HAP-1 (cell line): ENCODE data around the gene TCF4.

Source experiments
- DNase-seq, 2 experiments: peaks; one replicate each; pipeline ENCODE4 v3.0.0-alpha.2; 2016 to 2020; ENCODE audit warnings: low spot score in 2 of 2
- H3K27me3 ChIP-seq: fragments of 250-450 bp; sonication (Bioruptor Pico); 2 replicates; pipeline ENCODE4 v1.5.1; 2020; ENCODE audit warnings: low read depth, mild to moderate bottlenecking, moderate library complexity
- H3K36me3 ChIP-seq: fragments of 250-450 bp; sonication (Bioruptor Pico); replicated peaks from 2 replicates; pipeline ENCODE4 v1.5.1; 2020; ENCODE audit warnings: mild to moderate bottlenecking
- H3K4me1 ChIP-seq: fragments of 250-450 bp; sonication (Bioruptor Pico); 2 replicates; pipeline ENCODE4 v1.5.1; 2020; ENCODE audit warnings: mild to moderate bottlenecking
- H3K4me3 ChIP-seq: fragments of 250-450 bp; sonication (Bioruptor Pico); 2 replicates; pipeline ENCODE4 v1.5.1; 2020; ENCODE audit warnings: mild to moderate bottlenecking, moderate library complexity
- H3K9me3 ChIP-seq: fragments of 250-450 bp; sonication (Bioruptor Pico); 2 replicates; pipeline ENCODE4 v1.5.1; 2020; ENCODE audit warnings: mild to moderate bottlenecking, moderate library complexity
- in situ Hi-C: fragments of 300-500 bp; cut with MboI; formaldehyde crosslinking; loops from 3 replicates; pipeline ENCODE4 v1.14.3; 2020; ENCODE audit warnings: low sequenced_read_pairs, inconsistent platforms, mixed read lengths

The TCF4 gene

GRCh38 chr18:55404136-55404830, 183.7 kb downstream of the TCF4 start:
- no peaks in the 10 kb centered on the region for H3K27me3 ChIP-seq
- DNase-seq = no peak
- no peak overlapping the region for H3K4me3 ChIP-seq
- no peaks in the 10 kb centered on the region; the same call in 1 of the 2 replicates for H3K36me3 ChIP-seq
- H3K9me3 ChIP-seq = no peaks in the 10 kb centered on the region
- peaks cover 34% of the 10 kb centered on the region for H3K4me1 ChIP-seq
- in situ Hi-C loops = loop anchor here (25.0 kb wide), 2 partner anchors 183 to 333 kb away; partner anchors contain the start of gene TCF4

- Histone ChIP-seq H3K4me1 (peaks cover 34% of the 10 kb centered on the region), H3K27me3 (no peaks in the 10 kb centered on the region), H3K36me3 (no peaks in the 10 kb centered on the region; the same call in 1 of the 2 replicates), H3K4me3 (no peak overlapping the region), H3K9me3 (no peaks in the 10 kb centered on the region)
- no peak for DNase-seq
- in situ Hi-C loops = loop anchor here (25.0 kb wide), 2 partner anchors 184 to 334 kb away; partner anchors contain the start of gene TCF4
Measured at GRCh38 chr18:55403421-55403949, 184.5 kb downstream of the TCF4 start.

GRCh38 chr18:55402731-55403405, 185.1 kb downstream of the TCF4 start:
- Histone ChIP-seq H3K4me1 (peaks cover 34% of the 10 kb centered on the region), H3K4me3 (peak overlapping the region; percentile 0; the same call in 1 of the 2 replicates)

GRCh38 chr18:55401638-55402191, 186.3 kb downstream of the TCF4 start:
- H3K36me3 ChIP-seq = no peaks in the 10 kb centered on the region; the same call in 1 of the 2 replicates
- H3K9me3 ChIP-seq = no peaks in the 10 kb centered on the region
- H3K27me3 ChIP-seq = no peaks in the 10 kb centered on the region
- peaks cover 38% of the 10 kb centered on the region for H3K4me1 ChIP-seq
- in situ Hi-C loops = loop anchor here (25.0 kb wide), 2 partner anchors 186 to 336 kb away; partner anchors contain the start of gene TCF4
- H3K4me3 ChIP-seq = no peak overlapping the region
- peak; percentile 56 to 60 for DNase-seq

More at GRCh38 chr18:55402731-55403405, 185.1 kb downstream of the TCF4 start:
- Histone ChIP-seq H3K27me3 (no peaks in the 10 kb centered on the region), H3K36me3 (no peaks in the 10 kb centered on the region; the same call in 1 of the 2 replicates), H3K9me3 (no peaks in the 10 kb centered on the region)
- in situ Hi-C loops = loop anchor here (25.0 kb wide), 2 partner anchors 184 to 334 kb away; partner anchors contain the start of gene TCF4
- DNase-seq = peak; percentile 30 to 64

GRCh38 chr18:55400590-55401541, 187.1 kb downstream of the TCF4 start:
- Histone ChIP-seq H3K9me3 (no peaks in the 10 kb centered on the region), H3K36me3 (no peaks in the 10 kb centered on the region; the same call in 1 of the 2 replicates), H3K4me3 (no peak overlapping the region), H3K27me3 (no peaks in the 10 kb centered on the region), H3K4me1 (peaks cover 38% of the 10 kb centered on the region)
- no peak for DNase-seq
- in situ Hi-C loops = loop anchor here (25.0 kb wide), 2 partner anchors 186 to 336 kb away; partner anchors contain the start of gene TCF4

GRCh38 chr18:55400081-55400480, 187.9 kb downstream of the TCF4 start:
- H3K4me1 ChIP-seq = peaks cover 36% of the 10 kb centered on the region
- no peaks in the 10 kb centered on the region for H3K9me3 ChIP-seq
- no peaks in the 10 kb centered on the region for H3K27me3 ChIP-seq
- in situ Hi-C loops = loop anchor here (25.0 kb wide), 2 partner anchors 187 to 337 kb away; partner anchors contain the start of gene TCF4
- DNase-seq = no peak
- H3K4me3 ChIP-seq = no peak overlapping the region
- no peaks in the 10 kb centered on the region; the same call in 1 of the 2 replicates for H3K36me3 ChIP-seq

- H3K4me3 ChIP-seq = no peak overlapping the region
- no peak for DNase-seq
- H3K9me3 ChIP-seq = no peaks in the 10 kb centered on the region
- peaks cover 30% of the 10 kb centered on the region for H3K4me1 ChIP-seq
- no peaks in the 10 kb centered on the region for H3K27me3 ChIP-seq
- H3K36me3 ChIP-seq = no peaks in the 10 kb centered on the region
- in situ Hi-C loops = loop anchor here (25.0 kb wide), 1 partner anchor 438 kb away; no protein-coding TSS in a partner anchor
Measured at GRCh38 chr18:55398858-55399257, 189.1 kb downstream of the TCF4 start.

- no peaks in the 10 kb centered on the region for H3K9me3 ChIP-seq
- no peak overlapping the region for H3K4me3 ChIP-seq
- in situ Hi-C loops = loop anchor here (25.0 kb wide), 1 partner anchor 440 kb away; no protein-coding TSS in a partner anchor
- H3K27me3 ChIP-seq = no peaks in the 10 kb centered on the region
- no peaks in the 10 kb centered on the region for H3K36me3 ChIP-seq
- DNase-seq = no peak
- peaks cover 20% of the 10 kb centered on the region for H3K4me1 ChIP-seq
Measured at GRCh38 chr18:55396979-55397378, 191.0 kb downstream of the TCF4 start.

- Histone ChIP-seq H3K4me3 (no peak overlapping the region), H3K27me3 (no peaks in the 10 kb centered on the region), H3K9me3 (no peaks in the 10 kb centered on the region), H3K36me3 (no peaks in the 10 kb centered on the region), H3K4me1 (peaks cover 14% of the 10 kb centered on the region)
- DNase-seq = no peak
- in situ Hi-C loops = loop anchor here (25.0 kb wide), 1 partner anchor 441 kb away; no protein-coding TSS in a partner anchor
Measured at GRCh38 chr18:55396267-55396905, 191.6 kb downstream of the TCF4 start.

- no peak overlapping the region for H3K4me3 ChIP-seq
- no peaks in the 10 kb centered on the region for H3K9me3 ChIP-seq
- in situ Hi-C loops = loop anchor here (25.0 kb wide), 1 partner anchor 442 kb away; no protein-coding TSS in a partner anchor
- DNase-seq = no peak
- H3K4me1 ChIP-seq = peaks cover 9% of the 10 kb centered on the region
- no peaks in the 10 kb centered on the region for H3K36me3 ChIP-seq
- no peaks in the 10 kb centered on the region for H3K27me3 ChIP-seq
Measured at GRCh38 chr18:55395799-55396198, 192.2 kb downstream of the TCF4 start.

GRCh38 chr18:55390898-55391297, 197.1 kb downstream of the TCF4 start:
- H3K27me3 ChIP-seq = no peaks in the 10 kb centered on the region
- in situ Hi-C loops = loop anchor here (25.0 kb wide), 1 partner anchor 446 kb away; no protein-coding TSS in a partner anchor
- no peak for DNase-seq

More at GRCh38 chr18:55390898-55391297, 197.1 kb downstream of the TCF4 start:
- no peak overlapping the region for H3K4me3 ChIP-seq
- H3K9me3 ChIP-seq = no peaks in the 10 kb centered on the region
- H3K4me1 ChIP-seq = peaks cover 5% of the 10 kb centered on the region
- no peaks in the 10 kb centered on the region for H3K36me3 ChIP-seq
